ENCODE results near the gene SDF4. TPM values are rescaled to one million over a fixed set of nuclear protein-coding genes. Genes with fewer than 3 reads are reported as not detected.

Gene SDF4
- total and polyA plus RNA-seq, 7 experiments from 2014 or later, result 74.8 to 124 (median 107) TPM

DNA sequence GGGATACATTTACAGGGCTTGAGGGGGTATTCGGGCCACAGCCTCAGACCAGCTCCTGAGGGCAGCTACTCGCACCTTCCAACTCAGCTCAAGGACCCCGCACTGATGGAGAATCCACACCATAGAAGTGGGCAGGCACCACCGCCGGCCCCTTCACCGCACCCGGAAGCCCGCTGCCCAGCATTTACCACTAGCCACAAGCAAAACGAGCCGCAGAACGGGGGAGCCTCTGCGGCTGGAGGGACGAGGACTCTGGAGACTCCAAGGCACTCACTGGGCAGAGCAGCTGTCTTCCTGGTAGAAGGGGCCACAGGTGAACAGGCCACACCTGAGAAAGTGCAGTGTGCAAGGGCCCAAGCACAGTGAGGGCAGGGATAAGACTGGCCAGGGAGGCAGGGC, 36.5 kb upstream of the SDF4 start:
- H3K4me3 Mint-ChIP-seq, result no peak overlapping the region
- H3K27ac Mint-ChIP-seq, result peak overlapping the region in 2 of 9 donors; percentile 38 to 55
- Histone ChIP-seq H3K9me3 (ENCODE audit: control insufficient read depth in 2 of 3, low read length in 3 of 3) (no peaks in the 10 kb centered on the region), H3K4me1 (ENCODE audit: control insufficient read depth in 2 of 2, insufficient read depth in 2 of 2, low read length in 2 of 2) (peaks cover 28 to 33% of the 10 kb centered on the region in 2 donors), H3K27me3 (ENCODE audit: control insufficient read depth in 2 of 2, insufficient read depth in 2 of 2, low read length in 2 of 2) (no peaks in the 10 kb centered on the region), H3K36me3 (ENCODE audit: control insufficient read depth in 2 of 3, insufficient read depth in 3 of 3, low read length in 3 of 3) (peaks cover 0 to 46% (median 1%) of the 10 kb centered on the region in 3 experiments), H3K4me3 (ENCODE audit: low read length) (no peak overlapping the region), H3K27ac (ENCODE audit: low read depth, low read length) (no peak overlapping the region)
- peaks cover 0 to 2% (median 0%) of the 10 kb centered on the region in 11 donors for H3K9me3 Mint-ChIP-seq
- ChIA-PET POLR2A (interaction anchor here (1.0 kb wide), 1 partner anchor 17 kb away, joined by 3 read pairs; no protein-coding TSS in a partner anchor), CTCF (no interaction called here)
- H3K4me1 Mint-ChIP-seq, result peaks cover 21 to 49% (median 35%) of the 10 kb centered on the region in 7 donors
- DNase-seq (no peak), ATAC-seq (no peak)
- intact Hi-C loops (cut with micrococcal nuclease), result no loop called here
- H3K27me3 Mint-ChIP-seq, result no peaks in the 10 kb centered on the region
- H3K36me3 Mint-ChIP-seq, result peaks cover 0 to 15% (median 0%) of the 10 kb centered on the region in 5 donors

DNA sequence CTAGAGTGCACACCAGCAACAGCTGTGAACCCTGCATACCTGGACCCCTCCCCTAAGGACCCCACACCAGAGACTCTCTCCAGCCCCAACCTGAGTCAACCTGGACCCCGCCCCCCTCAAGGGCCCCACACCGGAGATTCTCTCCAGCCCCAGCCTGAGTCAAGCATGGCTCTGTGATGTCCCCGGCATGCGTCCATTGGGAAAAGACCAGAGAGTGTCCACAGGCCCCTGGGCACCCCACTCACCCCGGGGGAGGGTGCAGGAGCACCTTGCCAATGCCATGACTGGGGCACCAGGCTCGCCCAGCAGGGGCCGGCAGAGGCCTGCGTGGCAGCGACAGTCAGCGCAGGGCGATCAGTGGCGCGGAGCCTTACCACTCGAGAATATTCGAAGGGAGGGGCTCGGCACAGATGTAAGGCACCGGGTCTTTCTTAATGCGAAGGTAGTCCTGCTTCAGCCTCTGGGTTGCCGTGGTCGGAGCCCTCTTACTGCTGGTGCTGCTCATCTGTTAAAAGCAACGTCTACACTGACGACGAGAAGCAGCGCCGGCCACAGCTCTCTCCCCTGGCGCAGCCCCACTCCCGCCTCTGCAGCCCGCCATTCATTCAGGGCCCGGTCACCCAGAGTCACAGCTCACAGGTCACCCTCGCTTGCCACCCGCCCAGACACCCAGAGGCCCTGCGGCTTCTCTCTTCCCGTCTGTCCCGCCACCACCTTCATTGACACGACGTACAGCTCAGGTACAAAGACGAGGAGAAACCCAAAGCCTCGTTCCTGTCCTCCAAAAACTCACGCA, 35.9 kb upstream of the SDF4 start:
- Mint-ChIP-seq H3K4me3 (no peak overlapping the region), H3K4me1 (peaks cover 21 to 46% (median 32%) of the 10 kb centered on the region in 7 donors), H3K9me3 (peaks cover 0 to 2% (median 0%) of the 10 kb centered on the region in 11 donors), H3K36me3 (peaks cover 0 to 18% (median 0%) of the 10 kb centered on the region in 5 donors), H3K27ac (peak overlapping the region in 1 of 9 donors; percentile 55), H3K27me3 (no peaks in the 10 kb centered on the region)
- Histone ChIP-seq H3K27me3 (ENCODE audit: control insufficient read depth in 2 of 2, insufficient read depth in 2 of 2, low read length in 2 of 2) (no peaks in the 10 kb centered on the region), H3K9me3 (ENCODE audit: control insufficient read depth in 2 of 3, low read length in 3 of 3) (no peaks in the 10 kb centered on the region), H3K4me1 (ENCODE audit: control insufficient read depth in 2 of 2, insufficient read depth in 2 of 2, low read length in 2 of 2) (peaks cover 24 to 30% of the 10 kb centered on the region in 2 donors), H3K27ac (ENCODE audit: low read depth, low read length) (no peak overlapping the region), H3K4me3 (ENCODE audit: low read length) (no peak overlapping the region), H3K36me3 (ENCODE audit: control insufficient read depth in 2 of 3, insufficient read depth in 3 of 3, low read length in 3 of 3) (peaks cover 0 to 52% (median 7%) of the 10 kb centered on the region in 3 experiments)
- ChIA-PET CTCF (no interaction called here), POLR2A (interaction anchor here (1.0 kb wide), 1 partner anchor 17 kb away, joined by 3 read pairs; no protein-coding TSS in a partner anchor)
- ATAC-seq (no peak), DNase-seq (no peak)
- intact Hi-C loops (cut with micrococcal nuclease), result no loop called here

DNA sequence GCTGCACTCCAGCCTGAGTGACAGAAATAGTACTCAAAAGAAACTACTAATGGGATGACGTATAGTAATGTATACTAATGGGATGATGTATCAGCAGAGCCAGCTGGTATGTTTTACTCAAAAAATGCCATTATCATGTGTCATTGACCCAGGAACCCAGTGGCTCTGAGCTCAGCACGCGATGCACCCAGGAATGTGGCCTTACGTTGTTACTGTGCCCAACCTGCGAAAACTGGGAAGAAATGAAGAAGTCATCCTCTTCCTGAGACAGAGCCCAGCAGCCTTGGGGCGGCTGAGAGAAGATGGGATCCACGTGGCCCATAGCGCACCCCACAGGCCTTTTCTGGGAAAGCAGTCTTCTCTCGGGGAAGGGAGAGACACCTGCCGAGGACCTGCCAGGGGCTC, 33.1 kb upstream of the SDF4 start:
- CTCF ChIA-PET, result no interaction called here
- H3K27ac Mint-ChIP-seq, result peak overlapping the region in 1 of 9 donors; percentile 46
- Histone ChIP-seq H3K27me3 (ENCODE audit: control insufficient read depth in 2 of 2, insufficient read depth in 2 of 2, low read length in 2 of 2) (no peaks in the 10 kb centered on the region), H3K4me1 (ENCODE audit: control insufficient read depth in 2 of 2, insufficient read depth in 2 of 2, low read length in 2 of 2) (peaks cover 0 to 2% of the 10 kb centered on the region in 2 donors), H3K36me3 (ENCODE audit: control insufficient read depth in 2 of 3, insufficient read depth in 3 of 3, low read length in 3 of 3) (peaks cover 0 to 67% (median 10%) of the 10 kb centered on the region in 3 experiments), H3K27ac (ENCODE audit: low read depth, low read length) (no peak overlapping the region), H3K9me3 (ENCODE audit: control insufficient read depth in 2 of 3, low read length in 3 of 3) (no peaks in the 10 kb centered on the region), H3K4me3 (ENCODE audit: low read length) (no peak overlapping the region)
- H3K36me3 Mint-ChIP-seq, result peaks cover 0 to 29% (median 5%) of the 10 kb centered on the region in 5 donors
- ATAC-seq (peak; percentile 31), DNase-seq (peak in 1 of 9 donors; percentile 18)
- H3K4me1 Mint-ChIP-seq, result peaks cover 10 to 33% (median 21%) of the 10 kb centered on the region in 7 donors
- no peaks in the 10 kb centered on the region for H3K27me3 Mint-ChIP-seq
- peak overlapping the region in 1 of 10 donors; percentile 20 for H3K4me3 Mint-ChIP-seq
- intact Hi-C loops (cut with micrococcal nuclease), result loop anchor here in 1 of 2 donors (2.0 kb wide), 1 partner anchor 142 kb away; no protein-coding TSS in a partner anchor
- POLR2A ChIA-PET, result no interaction called here
- peaks cover 0 to 2% (median 0%) of the 10 kb centered on the region in 11 donors for H3K9me3 Mint-ChIP-seq

DNA sequence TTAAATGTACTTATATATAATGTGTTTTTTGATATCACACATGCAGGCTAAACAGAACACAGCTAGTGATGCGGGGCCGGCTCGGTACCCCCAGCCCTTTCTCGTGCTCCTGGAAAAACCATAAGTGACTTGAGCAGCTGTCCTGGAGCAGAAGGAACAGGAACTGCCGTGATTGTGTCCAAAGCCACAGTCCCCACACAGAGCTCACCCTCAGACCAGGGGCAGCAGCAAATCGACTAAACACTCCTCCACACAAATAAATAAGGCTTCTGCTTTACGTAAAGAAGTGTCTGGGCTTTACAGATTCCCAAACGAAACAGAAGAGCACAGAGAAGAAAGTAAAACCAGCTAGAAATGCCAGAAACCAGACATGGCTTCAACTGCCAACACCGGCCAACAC, 32.2 kb upstream of the SDF4 start:
- H3K4me3 ChIP-seq (ENCODE audit: low read length), result no peak overlapping the region
- no peak for ATAC-seq
- no peak overlapping the region for H3K27ac ChIP-seq (ENCODE audit: low read depth, low read length)
- intact Hi-C loops (cut with micrococcal nuclease), result loop anchor here in 1 of 2 donors (2.0 kb wide), 1 partner anchor 141 kb away; no protein-coding TSS in a partner anchor
- H3K36me3 ChIP-seq (ENCODE audit: control insufficient read depth in 2 of 3, insufficient read depth in 3 of 3, low read length in 3 of 3), result peaks cover 0 to 76% (median 10%) of the 10 kb centered on the region in 3 experiments
- H3K27me3 ChIP-seq (ENCODE audit: control insufficient read depth in 2 of 2, insufficient read depth in 2 of 2, low read length in 2 of 2), result no peaks in the 10 kb centered on the region
- ChIA-PET CTCF (no interaction called here), POLR2A (no interaction called here)
- H3K4me1 Mint-ChIP-seq, result peaks cover 11 to 30% (median 20%) of the 10 kb centered on the region in 7 donors
- no peaks in the 10 kb centered on the region for H3K4me1 ChIP-seq (ENCODE audit: control insufficient read depth in 2 of 2, insufficient read depth in 2 of 2, low read length in 2 of 2)
- peaks cover 0 to 29% (median 5%) of the 10 kb centered on the region in 5 donors for H3K36me3 Mint-ChIP-seq
- no peak for DNase-seq
- H3K27me3 Mint-ChIP-seq, result no peaks in the 10 kb centered on the region
- H3K4me3 Mint-ChIP-seq, result no peak overlapping the region
- H3K9me3 ChIP-seq (ENCODE audit: control insufficient read depth in 2 of 3, low read length in 3 of 3), result no peaks in the 10 kb centered on the region
- peaks cover 0 to 2% (median 0%) of the 10 kb centered on the region in 11 donors for H3K9me3 Mint-ChIP-seq
- H3K27ac Mint-ChIP-seq, result peak overlapping the region in 1 of 9 donors; percentile 55

DNA sequence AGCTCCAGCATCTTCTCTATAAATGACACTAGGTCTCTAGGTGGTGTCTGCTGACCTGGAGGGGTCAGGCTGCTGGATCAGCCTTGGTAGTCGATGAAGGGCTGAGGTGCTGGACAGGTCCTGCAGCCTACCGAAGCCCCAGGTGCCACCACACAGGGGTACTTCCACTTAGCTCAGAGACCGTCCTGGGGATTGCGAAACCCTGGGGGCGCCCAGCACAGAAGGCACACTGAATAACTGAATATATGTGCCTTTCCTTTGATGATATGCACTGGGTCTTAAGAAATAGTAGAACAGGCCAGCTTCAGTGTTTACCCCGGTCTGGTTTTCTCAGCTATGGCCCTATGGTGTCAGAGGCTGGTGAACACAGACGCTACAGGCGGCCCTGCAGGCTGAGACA, 31.0 kb upstream of the SDF4 start:
- no peaks in the 10 kb centered on the region for H3K27me3 Mint-ChIP-seq
- Histone ChIP-seq H3K27ac (ENCODE audit: low read depth, low read length) (no peak overlapping the region), H3K9me3 (ENCODE audit: control insufficient read depth in 2 of 3, low read length in 3 of 3) (no peaks in the 10 kb centered on the region), H3K27me3 (ENCODE audit: control insufficient read depth in 2 of 2, insufficient read depth in 2 of 2, low read length in 2 of 2) (no peaks in the 10 kb centered on the region), H3K4me3 (ENCODE audit: low read length) (no peak overlapping the region), H3K4me1 (ENCODE audit: control insufficient read depth in 2 of 2, insufficient read depth in 2 of 2, low read length in 2 of 2) (no peaks in the 10 kb centered on the region), H3K36me3 (ENCODE audit: control insufficient read depth in 2 of 3, insufficient read depth in 3 of 3, low read length in 3 of 3) (peaks cover 0 to 68% (median 10%) of the 10 kb centered on the region in 3 experiments)
- peak overlapping the region in 2 of 9 donors; percentile 22 to 55 for H3K27ac Mint-ChIP-seq
- POLR2A ChIA-PET, result no interaction called here
- peaks cover 0 to 2% (median 0%) of the 10 kb centered on the region in 11 donors for H3K9me3 Mint-ChIP-seq
- CTCF ChIA-PET, result interaction anchor here (2.1 kb wide), 1 partner anchor 141 kb away, joined by 6 read pairs; no protein-coding TSS in a partner anchor
- H3K4me3 Mint-ChIP-seq, result no peak overlapping the region
- DNase-seq, result no peak
- intact Hi-C loops (cut with micrococcal nuclease), result no loop called here
- H3K4me1 Mint-ChIP-seq, result peaks cover 12 to 26% (median 19%) of the 10 kb centered on the region in 7 donors
- no peak for ATAC-seq
- H3K36me3 Mint-ChIP-seq, result peaks cover 0 to 25% (median 5%) of the 10 kb centered on the region in 5 donors

DNA sequence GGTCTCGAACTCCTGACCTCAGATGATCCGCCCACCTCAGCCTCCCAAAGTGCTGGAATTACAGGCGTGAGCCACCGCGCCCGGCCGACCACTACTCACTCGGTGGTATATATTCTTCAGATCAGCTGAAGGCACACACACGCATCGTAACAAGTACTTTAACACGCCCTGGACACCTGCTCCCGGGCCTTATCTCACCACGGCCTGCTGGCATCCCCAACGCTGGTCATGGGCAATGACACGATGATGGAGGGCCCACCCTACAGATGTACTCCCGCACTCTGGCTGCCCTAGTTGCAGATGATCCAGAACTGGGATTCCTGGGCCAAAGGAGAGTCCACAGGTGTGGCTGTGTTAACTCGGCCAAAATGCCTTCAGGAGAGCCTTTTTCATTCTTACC, 30.3 kb upstream of the SDF4 start:
- H3K4me3 Mint-ChIP-seq, result peak overlapping the region in 1 of 10 donors; percentile 16
- peaks cover 0 to 2% (median 0%) of the 10 kb centered on the region in 11 donors for H3K9me3 Mint-ChIP-seq
- Histone ChIP-seq H3K4me3 (ENCODE audit: low read length) (no peak overlapping the region), H3K4me1 (ENCODE audit: control insufficient read depth in 2 of 2, insufficient read depth in 2 of 2, low read length in 2 of 2) (no peaks in the 10 kb centered on the region), H3K27me3 (ENCODE audit: control insufficient read depth in 2 of 2, insufficient read depth in 2 of 2, low read length in 2 of 2) (no peaks in the 10 kb centered on the region), H3K36me3 (ENCODE audit: control insufficient read depth in 2 of 3, insufficient read depth in 3 of 3, low read length in 3 of 3) (peaks cover 0 to 62% (median 10%) of the 10 kb centered on the region in 3 experiments), H3K27ac (ENCODE audit: low read depth, low read length) (no peak overlapping the region), H3K9me3 (ENCODE audit: control insufficient read depth in 2 of 3, low read length in 3 of 3) (no peaks in the 10 kb centered on the region)
- ChIA-PET CTCF (interaction anchor here (1.3 to 2.1 kb wide), 2 partner anchors 12 to 140 kb away, joined by 3 to 6 read pairs; partner anchors contain the start of gene UBE2J2), POLR2A (no interaction called here)
- DNase-seq (no peak), ATAC-seq (no peak)
- no peaks in the 10 kb centered on the region for H3K27me3 Mint-ChIP-seq
- peak overlapping the region in 1 of 9 donors; percentile 70 for H3K27ac Mint-ChIP-seq
- peaks cover 15 to 23% (median 19%) of the 10 kb centered on the region in 7 donors for H3K4me1 Mint-ChIP-seq
- intact Hi-C loops (cut with micrococcal nuclease), result no loop called here
- H3K36me3 Mint-ChIP-seq, result peaks cover 0 to 25% (median 5%) of the 10 kb centered on the region in 5 donors
